ENCODE results near the gene HS2ST1.

GRCh38 chr1:86933562-86934377, 19.3 kb downstream of the HS2ST1 start:
- TF ChIP-seq POLR2A (IDR thresholded peaks at IDR 0.05) (no peak), POLR2AphosphoS5 (IDR thresholded peaks at IDR 0.05) (no peak)
- TF ChIP-seq, protein P1, sequence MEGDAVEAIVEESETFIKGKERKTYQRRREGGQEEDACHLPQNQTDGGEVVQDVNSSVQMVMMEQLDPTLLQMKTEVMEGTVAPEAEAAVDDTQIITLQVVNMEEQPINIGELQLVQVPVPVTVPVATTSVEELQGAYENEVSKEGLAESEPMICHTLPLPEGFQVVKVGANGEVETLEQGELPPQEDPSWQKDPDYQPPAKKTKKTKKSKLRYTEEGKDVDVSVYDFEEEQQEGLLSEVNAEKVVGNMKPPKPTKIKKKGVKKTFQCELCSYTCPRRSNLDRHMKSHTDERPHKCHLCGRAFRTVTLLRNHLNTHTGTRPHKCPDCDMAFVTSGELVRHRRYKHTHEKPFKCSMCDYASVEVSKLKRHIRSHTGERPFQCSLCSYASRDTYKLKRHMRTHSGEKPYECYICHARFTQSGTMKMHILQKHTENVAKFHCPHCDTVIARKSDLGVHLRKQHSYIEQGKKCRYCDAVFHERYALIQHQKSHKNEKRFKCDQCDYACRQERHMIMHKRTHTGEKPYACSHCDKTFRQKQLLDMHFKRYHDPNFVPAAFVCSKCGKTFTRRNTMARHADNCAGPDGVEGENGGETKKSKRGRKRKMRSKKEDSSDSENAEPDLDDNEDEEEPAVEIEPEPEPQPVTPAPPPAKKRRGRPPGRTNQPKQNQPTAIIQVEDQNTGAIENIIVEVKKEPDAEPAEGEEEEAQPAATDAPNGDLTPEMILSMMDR (IDR thresholded peaks at IDR 0.05) = no peak

Data from breast epithelium (tissue), 3 donors.